NCI-H1436 (cell line): ENCODE results near the gene SND1.

Experiments used
- DNase-seq: peaks from one replicate; lab custom pipeline; 2025; lab: John Stamatoyannopoulos, UW

Gene SND1

GRCh38 chr7:127683776-127684681 is 32.0 kb downstream of the SND1 start:
- peak; percentile 26 for DNase-seq

- no peak for DNase-seq
Measured at GRCh38 chr7:127689194-127689772, 37.3 kb downstream of the SND1 start.

DNA sequence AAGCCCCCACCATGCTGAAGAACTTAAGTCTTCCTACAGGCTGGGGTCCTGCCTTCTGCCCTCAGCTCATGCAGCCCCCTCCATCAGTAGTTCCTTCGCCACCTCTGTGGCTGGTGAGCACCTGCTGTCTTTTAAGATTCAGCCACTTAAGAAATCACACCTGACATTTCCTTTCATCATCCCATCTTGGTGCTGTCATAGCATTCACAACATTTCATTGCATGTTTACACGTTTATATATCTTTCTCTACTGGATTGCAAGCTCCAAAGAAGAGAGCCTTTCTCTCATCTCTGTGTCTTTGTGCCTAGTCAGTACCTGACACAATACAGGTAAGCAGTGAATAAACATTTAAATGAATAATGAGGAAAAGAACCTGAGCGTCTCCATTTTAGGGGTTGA is 38.3 kb downstream of the SND1 start:
- no peak for DNase-seq

- no peak for DNase-seq
Measured at GRCh38 chr7:127690806-127691205, 38.8 kb downstream of the SND1 start.

GRCh38 chr7:127692200-127692599 is 40.2 kb downstream of the SND1 start:
- no peak for DNase-seq

DNA sequence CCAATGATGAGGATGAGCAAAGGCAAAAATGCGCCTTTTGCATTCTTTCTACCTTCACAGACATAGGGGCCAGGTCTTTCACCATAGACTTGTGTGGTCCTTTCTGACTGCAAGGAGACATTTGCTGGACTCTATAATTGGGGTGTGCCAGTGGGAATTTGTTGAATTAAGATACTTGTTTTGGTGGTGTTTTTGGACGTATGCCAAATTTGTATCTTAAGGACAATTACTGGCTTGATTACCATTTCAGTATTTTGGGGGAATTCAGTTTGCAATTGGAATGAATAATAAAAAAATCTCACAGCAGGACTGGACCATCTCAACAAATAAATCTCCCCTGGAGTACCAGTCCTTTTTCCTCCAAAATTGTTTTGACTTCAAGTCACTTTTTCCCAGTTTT is 47.9 kb downstream of the SND1 start:
- DNase-seq, result no peak

- no peak for DNase-seq
Measured at GRCh38 chr7:127702052-127702652, 50.2 kb downstream of the SND1 start.

DNA sequence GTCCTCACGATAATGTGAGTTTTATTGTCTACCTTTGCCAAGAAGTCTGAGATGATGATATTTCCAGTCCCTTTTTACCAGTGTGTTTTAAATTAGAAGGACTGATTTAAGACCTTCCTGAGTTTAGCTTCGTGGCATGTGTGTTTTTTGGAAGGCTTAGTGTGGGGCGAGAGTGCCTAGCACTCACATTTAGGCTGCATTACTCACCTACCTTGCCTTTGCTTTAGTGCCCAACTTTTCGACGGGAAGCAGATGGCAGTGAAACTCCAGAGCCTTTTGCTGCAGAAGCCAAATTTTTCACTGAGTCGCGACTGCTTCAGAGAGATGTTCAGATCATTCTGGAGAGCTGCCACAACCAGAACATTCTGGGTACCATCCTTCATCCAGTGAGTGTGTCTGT is 50.9 kb downstream of the SND1 start:
- DNase-seq, result no peak

DNA sequence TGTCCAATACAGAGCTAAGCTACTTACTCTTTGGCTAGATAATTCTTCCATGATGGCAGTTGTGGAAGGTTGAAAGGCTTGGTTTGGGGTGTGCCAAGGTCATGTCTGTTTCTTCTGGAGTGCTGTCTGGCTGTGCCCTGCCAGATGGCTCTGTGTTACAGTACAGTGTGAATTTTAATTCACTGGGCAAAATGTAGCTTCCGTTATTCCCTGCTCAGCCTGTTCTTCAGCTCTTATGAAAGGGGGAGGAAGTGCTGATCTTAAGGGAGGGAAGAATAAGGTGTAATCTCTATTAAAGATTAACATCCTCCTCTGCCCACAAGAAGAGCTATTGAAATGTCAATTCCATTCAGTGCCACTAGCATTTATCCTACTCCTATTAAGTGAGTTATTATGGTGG is 52.2 kb downstream of the SND1 start:
- DNase-seq, result no peak

GRCh38 chr7:127705461-127705959 is 53.5 kb downstream of the SND1 start:
- DNase-seq, result no peak

- no peak for DNase-seq
Measured at GRCh38 chr7:127706766-127707165, 54.8 kb downstream of the SND1 start.

GRCh38 chr7:127708201-127708600 is 56.2 kb downstream of the SND1 start:
- no peak for DNase-seq

GRCh38 chr7:127708788-127709187 is 56.8 kb downstream of the SND1 start:
- DNase-seq, result peak; percentile 55

GRCh38 chr7:127710635-127711034 is 58.6 kb downstream of the SND1 start:
- no peak for DNase-seq

DNA sequence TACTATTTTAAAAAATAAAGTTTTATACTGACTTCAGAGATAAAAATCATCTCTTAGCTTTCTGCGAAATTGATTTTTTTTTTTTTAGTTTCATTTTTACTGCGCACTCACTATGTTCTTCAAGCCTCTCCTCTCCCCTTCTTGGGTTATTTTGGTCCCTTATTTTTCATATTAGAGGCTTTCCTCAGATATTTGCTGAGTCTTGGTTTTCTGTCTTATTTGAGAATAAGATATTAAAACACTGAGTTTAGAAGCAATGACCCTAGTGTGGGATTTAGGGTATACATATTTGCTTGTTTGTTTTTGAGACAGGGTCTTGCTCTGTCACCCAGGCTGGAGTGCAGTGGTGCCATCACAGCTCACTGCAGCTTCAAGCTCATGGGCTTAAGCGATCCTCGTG is 59.9 kb downstream of the SND1 start:
- no peak for DNase-seq

DNA sequence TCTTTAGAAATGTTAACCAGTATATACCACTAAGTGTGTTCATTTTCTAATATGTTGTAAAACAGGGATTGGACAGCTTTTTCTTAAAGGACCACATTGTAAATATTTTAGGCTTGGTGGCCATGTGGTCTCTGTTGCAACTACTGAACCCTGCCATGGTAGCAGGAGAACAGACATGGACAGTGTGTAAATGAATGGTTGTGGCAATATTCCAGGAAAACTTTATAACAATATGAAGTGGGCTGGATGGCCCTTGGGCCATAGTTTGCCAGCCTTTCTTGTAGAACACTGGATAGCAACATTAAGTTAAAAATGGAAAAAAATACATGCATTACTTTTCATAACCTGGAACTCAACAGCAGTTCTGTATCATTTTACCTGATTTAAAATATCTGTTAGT is 61.0 kb downstream of the SND1 start:
- DNase-seq, result no peak

DNA sequence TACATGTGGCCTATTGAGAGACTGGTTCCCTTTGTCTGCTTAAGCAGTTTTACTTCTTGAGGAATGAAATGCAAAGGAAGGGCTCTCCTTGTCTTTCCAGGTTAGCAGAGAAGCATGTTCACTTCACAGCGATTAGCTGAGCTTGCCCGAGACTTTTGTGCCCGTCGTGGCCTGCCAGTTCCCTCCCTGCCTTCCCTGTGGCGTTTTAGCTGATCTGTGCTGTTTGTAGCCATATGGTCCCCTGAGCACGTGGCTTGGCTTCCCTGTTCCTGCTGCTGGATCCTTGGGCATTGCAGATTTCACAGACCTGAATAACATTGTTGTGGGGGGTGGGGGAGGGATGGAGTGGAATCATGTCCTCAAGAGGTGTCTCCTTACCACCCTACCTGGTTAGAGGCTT is 61.8 kb downstream of the SND1 start:
- DNase-seq, result no peak

- DNase-seq, result no peak
Measured at GRCh38 chr7:127715272-127715671, 63.3 kb downstream of the SND1 start.

- no peak for DNase-seq
Measured at GRCh38 chr7:127715901-127716300, 63.9 kb downstream of the SND1 start.

DNA sequence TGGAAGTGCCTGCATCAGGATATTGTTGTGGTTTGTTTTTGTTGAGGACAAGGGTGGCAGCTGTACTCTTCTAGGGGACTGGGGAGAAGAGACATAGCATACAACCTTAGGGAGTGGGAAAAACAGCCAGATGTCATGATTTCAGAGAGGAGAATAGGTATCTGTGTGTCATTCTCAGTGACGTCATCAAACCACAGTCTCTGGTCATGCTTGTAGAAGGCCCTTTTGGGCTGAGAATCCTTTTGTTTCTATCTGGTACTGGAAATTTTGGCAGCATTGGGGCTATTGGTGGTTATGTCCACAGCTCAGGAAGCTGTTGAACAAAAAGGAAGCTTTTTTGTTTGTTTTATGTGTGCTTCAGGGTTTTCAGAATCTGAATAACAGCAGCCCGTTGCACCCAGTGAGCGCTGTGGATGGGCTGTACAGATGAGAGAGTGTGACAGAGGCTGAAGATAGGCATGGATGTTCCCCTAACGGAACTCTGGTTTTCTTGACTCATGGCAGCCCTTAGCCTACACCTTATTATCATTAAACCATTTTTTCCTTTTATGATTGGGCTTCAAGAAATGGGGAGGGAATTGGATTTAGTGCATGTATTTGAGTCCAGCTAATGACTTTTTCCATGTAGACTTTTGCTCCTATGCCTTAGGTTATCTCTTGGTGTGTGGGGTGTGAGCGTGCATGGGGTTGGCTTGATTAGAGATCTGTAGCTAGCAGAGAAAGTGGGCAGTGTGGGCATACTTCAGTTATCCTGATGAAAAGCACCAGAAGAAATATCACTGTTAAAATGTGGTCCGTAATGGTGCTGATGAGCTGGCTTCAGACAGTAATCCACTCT is 65.7 kb downstream of the SND1 start:
- no peak for DNase-seq

- no peak for DNase-seq
Measured at GRCh38 chr7:127718340-127718679, 66.3 kb downstream of the SND1 start.

DNA sequence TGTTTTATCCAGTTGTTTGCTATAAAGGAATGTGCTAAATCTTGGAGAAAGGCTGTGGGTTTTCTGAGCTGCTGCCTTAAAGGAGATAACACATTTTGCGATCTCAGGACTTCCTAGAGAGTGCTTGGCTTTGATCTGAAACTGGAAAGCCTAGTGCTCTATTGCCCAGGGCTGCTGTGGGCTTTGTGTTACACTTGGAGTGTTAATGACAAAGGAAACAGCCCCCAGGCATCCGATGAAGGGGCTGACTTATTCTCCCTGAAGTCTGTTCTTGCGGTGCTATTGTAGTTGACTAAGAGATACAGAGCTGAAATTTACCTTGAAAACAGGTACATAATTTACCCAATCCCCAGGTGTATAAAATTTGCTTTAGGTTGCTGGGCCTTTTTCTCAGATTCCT is 74.5 kb downstream of the SND1 start:
- no peak for DNase-seq
